ENCODE measurements around the gene CCDC158.
"Not testable (repeated sequence)": the region's sequence is repeated elsewhere in the genome, so short reads cannot be mapped to it uniquely, and the experiment has no call there.

CCDC158 gene

DNA sequence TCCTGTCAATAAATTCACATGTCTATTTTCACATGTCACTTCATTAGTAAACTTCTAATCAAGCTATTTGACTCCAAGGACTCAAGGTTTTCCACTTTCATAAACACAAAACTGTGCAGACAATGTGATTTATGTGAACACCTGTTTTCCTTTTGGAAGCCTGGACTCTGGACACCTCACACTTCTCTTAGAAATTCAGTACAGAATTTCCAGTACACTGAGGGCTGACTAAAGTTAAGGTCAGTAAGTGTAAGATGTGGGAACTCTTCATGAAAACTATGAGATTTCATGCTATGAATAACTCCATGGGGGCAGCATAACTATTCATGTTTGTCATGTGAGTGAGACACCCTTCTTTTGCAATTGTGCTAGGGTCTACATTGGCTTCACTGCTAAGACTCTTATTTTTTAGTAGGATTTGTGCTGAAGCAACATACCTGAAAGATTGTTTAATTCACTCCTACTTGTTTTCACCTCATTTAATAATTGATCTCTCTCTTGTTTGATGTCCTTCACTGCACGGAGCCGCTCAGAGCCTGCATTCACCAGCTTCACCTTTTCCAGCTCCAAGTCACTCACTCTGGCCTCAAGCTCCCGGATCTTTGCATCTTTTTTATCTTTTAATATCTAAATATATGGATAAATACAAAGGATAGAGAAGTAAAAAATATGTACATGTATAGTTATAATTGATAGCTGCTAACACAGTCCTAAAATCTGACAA is 59.1 kb downstream of the CCDC158 start:
- TF ChIP-seq, protein P1, sequence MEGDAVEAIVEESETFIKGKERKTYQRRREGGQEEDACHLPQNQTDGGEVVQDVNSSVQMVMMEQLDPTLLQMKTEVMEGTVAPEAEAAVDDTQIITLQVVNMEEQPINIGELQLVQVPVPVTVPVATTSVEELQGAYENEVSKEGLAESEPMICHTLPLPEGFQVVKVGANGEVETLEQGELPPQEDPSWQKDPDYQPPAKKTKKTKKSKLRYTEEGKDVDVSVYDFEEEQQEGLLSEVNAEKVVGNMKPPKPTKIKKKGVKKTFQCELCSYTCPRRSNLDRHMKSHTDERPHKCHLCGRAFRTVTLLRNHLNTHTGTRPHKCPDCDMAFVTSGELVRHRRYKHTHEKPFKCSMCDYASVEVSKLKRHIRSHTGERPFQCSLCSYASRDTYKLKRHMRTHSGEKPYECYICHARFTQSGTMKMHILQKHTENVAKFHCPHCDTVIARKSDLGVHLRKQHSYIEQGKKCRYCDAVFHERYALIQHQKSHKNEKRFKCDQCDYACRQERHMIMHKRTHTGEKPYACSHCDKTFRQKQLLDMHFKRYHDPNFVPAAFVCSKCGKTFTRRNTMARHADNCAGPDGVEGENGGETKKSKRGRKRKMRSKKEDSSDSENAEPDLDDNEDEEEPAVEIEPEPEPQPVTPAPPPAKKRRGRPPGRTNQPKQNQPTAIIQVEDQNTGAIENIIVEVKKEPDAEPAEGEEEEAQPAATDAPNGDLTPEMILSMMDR (conservative IDR thresholded peaks at IDR 0.05; ENCODE audit: low read length), result no peak
- no peak overlapping the region for H3K4me3 ChIP-seq (ENCODE audit: low read length)
- DNase-seq (ENCODE audit: low read depth), result no peak

DNA sequence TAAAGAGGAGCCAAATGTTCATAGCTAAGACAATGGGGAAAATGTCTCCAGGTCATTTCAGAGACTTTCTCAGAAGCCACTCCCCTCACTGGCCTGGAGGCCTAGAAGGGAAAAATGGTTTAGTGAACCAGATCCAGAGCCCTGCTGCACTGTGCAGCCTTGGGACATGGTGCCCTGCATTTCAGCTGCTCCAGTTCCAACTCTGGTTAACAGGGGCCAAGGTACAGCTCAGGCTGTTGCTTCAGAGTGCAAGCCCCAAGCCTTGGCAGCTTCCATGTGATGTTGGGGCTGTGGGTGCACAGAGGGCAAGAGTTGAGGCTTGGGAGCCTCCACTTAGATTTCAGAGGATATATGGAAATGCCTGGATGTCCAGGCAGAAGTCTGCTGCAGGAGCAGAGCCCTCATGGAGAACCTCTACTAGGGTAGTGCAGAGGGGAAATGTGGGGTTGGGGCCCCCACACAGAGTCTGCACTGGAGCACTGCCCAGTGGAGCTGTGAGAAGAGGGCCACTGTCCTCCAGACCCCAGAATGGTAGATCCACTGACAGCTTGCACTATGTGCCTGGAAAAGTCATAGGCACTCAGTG is 61.0 kb downstream of the CCDC158 start:
- H3K4me3 ChIP-seq (ENCODE audit: low read length); DNase-seq (ENCODE audit: low read depth): not testable (repeated sequence)

DNA sequence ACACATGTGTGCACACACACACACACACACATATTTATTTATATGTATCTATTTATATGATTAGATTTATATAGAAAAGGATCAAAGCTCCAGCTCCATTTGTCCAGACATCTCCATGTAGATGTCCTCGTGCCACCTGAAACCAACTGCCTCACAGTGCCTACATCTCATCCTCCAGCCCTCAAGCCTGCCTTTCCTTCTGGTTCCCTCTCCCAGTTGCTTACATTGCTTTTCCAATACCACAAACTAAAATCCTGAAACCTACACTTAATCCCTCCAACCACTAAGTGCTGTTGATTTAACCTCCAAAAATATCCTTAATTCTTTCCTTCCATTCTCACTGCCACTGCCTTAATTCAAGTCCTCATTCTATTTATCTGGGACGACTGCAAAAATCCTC is 63.0 kb downstream of the CCDC158 start:
- no peak for DNase-seq (ENCODE audit: low read depth)
- TF ChIP-seq, protein P1 (conservative IDR thresholded peaks at IDR 0.05; ENCODE audit: low read length), result no peak
- no peak overlapping the region for H3K4me3 ChIP-seq (ENCODE audit: low read length)

DNA sequence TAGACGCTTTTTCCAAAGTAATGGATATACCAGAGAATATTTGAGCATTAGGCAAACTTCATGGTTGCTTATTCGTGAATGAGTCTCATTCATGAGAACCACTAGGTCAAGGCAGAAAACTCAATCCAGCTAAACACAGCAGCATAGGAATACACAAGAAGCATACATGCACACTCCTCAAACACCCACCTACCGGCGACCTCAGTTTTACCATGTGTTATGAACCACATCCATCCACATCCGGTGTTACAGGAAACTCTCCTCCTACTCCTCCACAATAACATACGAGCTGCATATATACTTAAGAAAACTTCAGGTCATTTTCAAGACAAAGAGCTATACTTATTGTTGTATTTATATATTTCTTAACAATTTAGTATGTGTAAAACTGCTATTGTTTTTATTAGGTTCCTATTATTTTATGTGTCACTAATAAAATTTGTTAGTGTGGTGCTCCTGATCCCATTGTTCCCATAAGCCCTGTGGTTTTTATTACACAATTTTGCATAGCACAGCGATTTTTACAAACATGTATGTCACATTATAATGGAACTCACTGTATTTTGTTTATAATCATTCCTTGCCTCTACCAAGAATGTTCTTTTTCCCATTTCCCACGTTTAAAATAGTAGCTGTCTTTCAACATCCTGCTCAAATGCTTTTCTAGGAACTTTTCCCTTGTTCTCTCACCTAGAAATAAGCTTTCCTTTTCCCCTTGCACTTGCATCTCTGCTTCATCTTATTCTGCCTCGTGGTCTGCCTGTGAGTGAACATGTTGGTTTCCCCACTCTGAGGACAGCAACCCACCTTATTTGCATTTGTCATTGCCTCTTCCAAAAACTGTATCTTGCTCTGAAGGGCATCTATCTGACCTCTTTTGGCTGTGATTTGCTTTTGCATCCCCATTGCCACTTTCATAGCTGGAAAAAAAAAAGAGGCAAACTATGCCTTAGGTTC is 66.1 kb downstream of the CCDC158 start:
- DNase-seq (ENCODE audit: low read depth), result no peak
- TF ChIP-seq, protein P1 (conservative IDR thresholded peaks at IDR 0.05; ENCODE audit: low read length), result no peak
- H3K4me3 ChIP-seq (ENCODE audit: low read length), result no peak overlapping the region

DNA sequence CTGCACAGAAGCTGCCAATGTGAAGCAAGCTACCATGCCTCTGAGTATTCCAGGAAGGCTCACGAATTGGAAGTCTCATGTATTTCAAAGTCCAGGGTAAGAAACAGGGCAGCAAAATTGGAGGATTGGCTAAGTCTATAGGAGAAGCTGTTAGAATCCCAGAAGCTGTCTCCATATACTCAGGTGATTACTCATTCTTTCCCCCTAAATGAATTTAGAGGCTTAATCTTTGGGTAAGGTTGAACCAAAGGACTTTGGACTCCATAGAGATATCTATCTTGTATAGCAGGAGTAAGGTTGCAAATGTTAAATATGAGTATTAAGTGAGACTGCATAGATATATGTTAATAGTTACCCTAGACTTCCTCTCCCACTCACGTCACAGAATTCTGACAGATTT is 78.1 kb downstream of the CCDC158 start:
- no peak overlapping the region for H3K4me3 ChIP-seq (ENCODE audit: low read length)
- DNase-seq (ENCODE audit: low read depth), result no peak
- TF ChIP-seq, protein P1 (conservative IDR thresholded peaks at IDR 0.05; ENCODE audit: low read length), result no peak

DNA sequence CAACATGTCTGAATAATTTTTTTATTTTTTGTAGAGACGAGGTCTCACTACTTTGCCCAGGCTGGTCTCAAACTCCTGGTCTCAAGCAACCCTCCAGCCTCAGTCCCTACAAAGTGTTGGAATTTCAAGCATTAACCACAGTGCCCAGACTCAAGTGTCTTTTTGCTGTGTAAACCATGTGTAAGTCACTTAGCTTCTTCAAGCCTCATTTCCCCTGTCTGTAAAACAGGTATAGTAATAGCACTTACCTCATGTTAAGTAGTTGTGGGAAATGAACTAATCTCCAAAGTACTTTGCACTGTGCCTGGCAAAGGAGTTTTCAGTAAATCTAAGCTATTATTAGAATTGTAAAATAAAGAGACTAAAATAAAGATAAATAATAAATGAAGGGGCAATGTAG is 78.8 kb downstream of the CCDC158 start:
- DNase-seq (ENCODE audit: low read depth), result no peak
- H3K4me3 ChIP-seq (ENCODE audit: low read length), result no peak overlapping the region
- TF ChIP-seq, protein P1 (conservative IDR thresholded peaks at IDR 0.05; ENCODE audit: low read length), result no peak

DNA sequence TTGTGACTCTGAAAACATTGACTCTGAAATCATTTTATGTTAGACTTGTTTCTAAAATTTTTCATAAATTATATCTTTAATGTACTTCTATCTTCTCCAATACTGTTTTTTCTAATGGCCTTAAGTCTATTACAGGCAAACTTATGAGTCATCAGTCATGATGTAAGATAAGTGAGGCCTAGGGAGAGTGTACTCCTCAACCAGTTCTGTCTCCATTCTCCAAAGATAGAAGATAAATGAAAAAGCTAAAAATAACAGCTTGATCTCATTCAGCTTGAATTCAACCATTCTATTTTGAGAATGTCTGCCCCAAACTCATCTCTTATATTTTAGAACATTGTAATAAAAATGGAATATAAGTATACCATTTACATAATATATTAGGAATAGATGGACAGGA is 79.9 kb downstream of the CCDC158 start:
- no peak overlapping the region for H3K4me3 ChIP-seq (ENCODE audit: low read length)
- TF ChIP-seq, protein P1 (conservative IDR thresholded peaks at IDR 0.05; ENCODE audit: low read length), result no peak
- peak; percentile 44 for DNase-seq (ENCODE audit: low read depth)

Data from AG10803 (cell line).